Stimulated activated CD4-positive, alpha-beta T cell treated with anti-CD3 and anti-CD28 coated beads, Interleukin-15, amount 100 ng/mL, for 24 hours (primary cell): Measurements from ENCODE around the gene RELT.
A peak's percentile ranks its signal among the peaks of the same experiment; 100 is the strongest.

Experiments
- DNase-seq: peaks from one replicate; pipeline ENCODE4 v3.0.0-alpha.2; 2020

The RELT gene, protein sequence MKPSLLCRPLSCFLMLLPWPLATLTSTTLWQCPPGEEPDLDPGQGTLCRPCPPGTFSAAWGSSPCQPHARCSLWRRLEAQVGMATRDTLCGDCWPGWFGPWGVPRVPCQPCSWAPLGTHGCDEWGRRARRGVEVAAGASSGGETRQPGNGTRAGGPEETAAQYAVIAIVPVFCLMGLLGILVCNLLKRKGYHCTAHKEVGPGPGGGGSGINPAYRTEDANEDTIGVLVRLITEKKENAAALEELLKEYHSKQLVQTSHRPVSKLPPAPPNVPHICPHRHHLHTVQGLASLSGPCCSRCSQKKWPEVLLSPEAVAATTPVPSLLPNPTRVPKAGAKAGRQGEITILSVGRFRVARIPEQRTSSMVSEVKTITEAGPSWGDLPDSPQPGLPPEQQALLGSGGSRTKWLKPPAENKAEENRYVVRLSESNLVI

DNA sequence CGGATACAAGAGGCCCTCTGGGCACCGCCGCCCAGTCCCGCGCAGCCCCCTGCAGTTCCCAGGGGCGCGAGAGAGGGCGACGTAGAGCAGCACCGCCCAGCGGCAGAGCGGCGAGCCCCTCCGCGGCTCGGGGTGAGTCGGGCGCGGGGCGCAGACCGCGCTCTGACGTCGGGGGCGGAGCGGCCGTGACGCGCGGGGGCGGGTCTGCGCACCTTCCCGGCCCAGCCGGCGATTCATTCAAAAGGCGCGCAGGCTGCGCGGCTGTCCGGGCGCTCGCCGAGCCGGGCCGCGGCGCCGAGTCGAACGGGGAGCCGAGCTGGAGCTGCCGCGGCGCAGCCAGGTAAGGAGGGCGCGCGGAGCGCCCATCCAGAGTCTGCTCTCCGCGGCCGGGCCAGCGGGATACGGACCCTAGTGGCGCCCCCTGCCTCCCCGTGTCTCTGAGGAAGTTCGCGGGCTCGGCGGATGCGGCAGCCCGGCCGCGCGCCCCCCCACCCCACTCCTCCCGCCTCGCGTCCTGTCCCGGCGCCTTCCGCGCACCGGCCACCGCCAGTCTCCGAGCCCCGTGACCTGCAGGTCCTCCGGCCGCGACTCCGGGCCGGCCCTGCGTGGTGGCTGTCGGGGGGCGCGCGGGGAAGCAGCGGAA is at the start of gene RELT:
TSS of gene RELT (plus strand) at position 240 of the 643 bp plus-strand sequence. CDS start 12,738 bp downstream, outside the sequence.
- DNase-seq = peak; percentile 93

DNA sequence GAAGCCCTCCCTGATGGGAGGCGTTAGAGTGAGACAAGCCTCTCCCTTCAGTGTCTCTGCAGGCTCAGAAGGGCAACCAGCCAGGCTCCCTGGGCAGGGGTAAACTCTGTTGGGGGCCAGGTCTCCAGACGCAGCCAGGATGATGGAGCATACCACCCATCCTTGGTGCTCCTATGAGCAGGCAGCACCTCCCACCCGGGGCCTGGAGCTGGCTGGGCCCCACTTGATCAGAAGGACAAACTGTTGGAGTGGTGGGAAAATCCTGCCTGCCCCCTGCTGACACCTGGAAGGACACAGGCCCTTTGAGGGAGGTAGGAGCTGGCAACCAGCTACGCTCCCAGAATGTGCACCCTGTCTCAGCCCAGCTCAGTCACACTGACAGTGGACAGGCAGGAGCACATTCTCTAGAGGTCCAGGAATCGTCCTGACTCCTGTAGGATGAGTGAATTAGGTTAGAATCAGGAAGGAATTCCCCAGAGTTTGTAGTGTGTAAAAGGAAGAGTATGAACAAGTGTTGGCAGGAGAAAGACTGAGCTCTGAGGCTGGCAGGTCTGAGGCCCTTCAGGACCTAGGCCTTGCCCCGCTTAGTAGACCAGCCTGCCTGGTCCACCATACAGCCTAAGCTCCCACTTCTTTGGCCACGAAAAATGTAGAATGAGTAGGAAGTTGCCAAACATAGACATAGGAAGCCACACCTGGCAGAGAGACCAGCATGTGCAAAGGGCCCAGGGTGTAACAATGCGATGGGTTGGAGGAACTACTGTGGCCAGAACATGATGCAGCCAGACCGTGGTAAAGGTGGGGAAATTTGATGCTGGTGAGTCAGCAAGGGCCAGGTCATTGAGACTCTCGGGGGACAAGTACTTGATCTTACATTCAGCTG is 49.0 kb upstream of the RELT start:
- DNase-seq = no peak

DNA sequence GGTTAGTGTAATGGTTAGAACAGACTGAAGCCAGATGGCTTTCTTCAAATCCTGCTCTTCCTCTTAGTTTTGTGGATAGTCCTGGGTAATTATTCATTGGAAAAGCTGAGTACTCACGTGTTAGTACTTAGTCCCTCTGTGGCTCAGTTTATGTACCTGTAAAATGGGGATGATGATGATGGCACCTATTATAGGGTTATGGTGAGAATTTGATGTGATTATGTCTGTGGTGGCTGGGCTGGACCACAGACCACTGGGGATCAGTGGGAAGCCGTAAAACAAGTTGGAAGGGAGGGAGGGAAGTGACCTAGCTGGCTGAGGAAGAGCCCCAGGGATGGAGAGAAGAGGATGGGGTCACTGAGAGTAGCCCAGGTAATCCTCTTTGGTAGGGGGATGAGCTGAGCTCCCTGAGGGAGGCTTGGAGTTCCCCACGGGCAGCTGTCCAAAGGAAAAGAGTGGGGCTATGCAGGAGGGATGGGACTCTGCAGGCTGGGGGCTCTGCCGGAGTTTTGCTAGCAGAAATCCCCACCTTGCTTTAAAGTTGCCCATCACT is 48.3 kb upstream of the RELT start:
- no peak for DNase-seq

DNA sequence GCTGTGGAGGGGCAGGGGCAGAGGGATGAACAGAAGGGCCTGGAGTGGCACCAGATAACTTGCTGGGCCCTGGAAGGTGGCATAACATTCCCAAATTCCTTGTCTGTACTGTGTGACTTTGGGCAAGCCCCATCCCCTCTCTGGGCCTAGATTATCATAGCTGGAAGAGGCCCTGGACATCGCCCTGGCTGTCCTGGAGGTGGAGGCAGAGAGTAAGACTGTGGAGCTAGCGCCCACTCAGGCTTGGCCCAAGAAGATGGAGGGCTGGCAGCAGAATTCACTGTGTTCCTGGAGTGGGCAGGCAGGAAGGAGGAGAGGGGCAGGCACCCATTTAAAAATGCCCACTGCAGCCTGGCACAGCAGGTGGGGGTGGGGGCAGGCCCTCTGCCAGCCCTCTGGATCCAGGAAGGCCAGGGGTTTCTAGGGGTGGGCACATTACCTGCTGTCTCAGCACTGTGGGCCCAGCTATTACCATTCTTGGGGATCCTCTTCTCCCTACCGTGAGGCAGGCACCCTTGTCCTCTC is 45.6 kb upstream of the RELT start:
- no peak for DNase-seq

DNA sequence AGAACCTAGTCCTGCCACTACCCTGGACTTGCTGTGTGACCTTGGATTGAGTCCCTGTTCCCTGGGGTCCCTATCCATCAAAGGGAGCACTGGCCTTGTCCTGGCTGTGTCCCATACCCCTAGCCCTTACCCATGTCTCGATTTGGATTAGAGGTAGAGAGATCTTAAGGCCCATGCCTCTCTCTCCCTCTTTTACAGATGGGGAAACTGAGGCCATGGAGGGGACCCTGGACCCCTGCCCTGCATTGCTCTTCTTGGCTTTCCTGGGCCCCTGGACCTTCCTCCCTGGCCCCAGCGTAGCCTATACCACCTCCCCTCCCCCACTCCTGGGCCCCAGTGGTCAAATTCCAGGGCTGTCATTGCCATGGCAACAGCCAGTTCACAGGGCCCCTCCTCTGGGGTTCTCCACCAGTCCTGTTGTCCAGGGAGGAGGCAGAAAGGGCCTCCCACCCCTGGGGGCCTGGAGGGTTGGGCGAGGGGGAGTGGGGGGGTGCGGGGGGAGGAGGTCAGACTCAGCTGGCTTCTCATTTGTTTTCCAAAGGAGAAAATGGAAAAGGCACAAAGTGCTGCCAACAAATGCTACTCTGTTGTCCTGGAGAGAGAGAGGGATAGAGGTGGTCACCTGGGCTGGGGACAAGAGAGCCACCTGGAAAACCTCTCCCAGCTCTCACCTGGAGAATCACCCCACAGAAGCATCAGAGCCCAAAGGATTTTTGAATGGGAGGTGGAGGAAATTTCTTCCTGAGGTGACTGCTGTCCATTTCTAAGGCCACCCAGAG is 44.9 kb upstream of the RELT start:
- DNase-seq = no peak

DNA sequence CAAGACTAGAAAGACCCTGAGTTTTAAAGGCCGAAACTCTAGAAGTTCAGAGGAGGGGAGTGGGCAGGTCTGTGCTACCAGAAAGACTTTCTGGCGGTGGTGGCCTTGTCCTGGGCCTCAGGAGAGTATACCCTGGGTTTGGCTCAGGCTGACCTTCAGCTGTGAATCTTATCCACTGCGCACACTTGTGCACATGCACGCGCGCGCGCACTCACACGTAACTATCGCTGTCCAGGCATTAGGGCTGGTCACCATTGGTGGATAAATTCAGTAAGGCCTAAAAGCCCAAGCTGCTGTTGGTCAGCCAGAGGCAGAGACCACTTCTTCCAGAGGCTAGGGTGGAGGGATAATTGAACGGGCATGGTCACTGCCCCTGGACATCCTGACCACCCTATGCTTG is 43.0 kb upstream of the RELT start:
- no peak for DNase-seq

DNA sequence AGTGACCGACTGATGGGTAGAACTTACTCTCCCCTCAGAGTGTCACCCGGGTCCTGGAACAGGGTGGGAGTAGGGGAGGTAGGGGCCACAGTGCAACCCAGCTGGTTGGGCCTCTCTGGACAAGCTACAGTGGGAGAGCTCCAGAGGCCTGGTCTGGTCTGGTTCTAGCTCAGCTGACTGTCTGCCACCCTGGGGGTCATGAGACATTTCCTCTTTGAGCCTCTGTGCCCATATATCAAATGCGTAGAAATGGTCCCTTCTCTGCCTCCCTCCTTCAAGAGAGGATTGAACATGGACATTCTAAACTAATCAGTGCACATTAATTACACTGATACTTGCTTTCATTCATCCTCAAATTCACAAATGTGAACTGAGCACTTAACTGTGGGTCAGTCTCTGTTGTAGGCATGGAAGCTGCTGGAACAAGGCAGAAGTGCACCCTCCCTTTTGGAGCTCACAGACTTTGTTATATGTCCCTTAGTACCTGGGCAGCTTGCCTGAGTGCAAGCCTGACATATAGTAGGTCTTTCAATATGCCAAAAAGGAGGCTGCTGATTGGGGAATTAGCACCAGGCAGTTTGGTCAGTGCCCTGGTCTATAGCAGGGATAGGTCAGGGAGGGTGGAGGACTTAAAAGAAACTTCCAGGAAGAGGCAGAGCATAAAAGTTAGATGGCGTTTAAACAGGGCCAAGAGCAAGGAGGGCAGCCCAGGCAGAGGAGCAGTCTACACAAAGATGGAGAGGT is 42.4 kb upstream of the RELT start:
- no peak for DNase-seq

DNA sequence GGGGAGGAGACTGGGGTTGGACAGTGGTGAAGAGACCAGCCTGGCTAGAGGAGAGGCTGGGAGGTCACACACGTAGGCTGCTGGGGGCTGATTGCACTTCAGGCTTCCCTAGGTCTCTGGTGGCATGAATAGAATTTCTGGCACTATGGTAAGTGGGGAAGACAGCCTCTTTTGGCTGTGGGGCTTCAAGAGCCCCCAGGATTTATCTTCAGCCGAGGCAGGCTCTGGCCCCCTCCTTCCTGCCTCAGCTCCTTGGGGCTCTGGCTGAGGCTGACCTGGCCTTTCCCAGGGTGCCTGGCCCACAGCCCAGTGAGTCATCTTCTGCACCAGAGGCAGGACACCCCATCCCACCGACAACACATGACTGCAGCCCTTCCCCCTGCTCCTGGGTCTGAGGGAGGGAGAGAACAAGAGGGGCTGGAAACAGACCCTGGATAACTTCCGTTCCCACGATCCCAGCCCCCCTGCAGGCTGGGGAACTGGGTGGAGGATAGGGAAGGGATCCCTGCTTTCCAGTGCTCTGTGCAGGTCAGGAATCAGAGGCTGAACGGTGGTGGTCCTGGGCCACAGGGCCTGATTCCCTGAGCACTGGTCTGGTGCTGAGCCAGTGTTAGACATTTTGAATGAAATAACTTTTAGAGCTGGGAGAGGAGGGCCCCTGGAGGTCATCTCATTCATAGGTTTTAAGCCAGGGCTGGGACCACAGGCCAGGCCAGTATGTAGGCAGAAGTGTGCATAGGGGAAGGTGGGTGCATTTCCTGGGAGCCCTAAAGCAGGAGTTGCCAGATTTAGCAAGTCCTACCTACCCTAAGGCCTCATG is 41.6 kb upstream of the RELT start:
- DNase-seq = no peak

DNA sequence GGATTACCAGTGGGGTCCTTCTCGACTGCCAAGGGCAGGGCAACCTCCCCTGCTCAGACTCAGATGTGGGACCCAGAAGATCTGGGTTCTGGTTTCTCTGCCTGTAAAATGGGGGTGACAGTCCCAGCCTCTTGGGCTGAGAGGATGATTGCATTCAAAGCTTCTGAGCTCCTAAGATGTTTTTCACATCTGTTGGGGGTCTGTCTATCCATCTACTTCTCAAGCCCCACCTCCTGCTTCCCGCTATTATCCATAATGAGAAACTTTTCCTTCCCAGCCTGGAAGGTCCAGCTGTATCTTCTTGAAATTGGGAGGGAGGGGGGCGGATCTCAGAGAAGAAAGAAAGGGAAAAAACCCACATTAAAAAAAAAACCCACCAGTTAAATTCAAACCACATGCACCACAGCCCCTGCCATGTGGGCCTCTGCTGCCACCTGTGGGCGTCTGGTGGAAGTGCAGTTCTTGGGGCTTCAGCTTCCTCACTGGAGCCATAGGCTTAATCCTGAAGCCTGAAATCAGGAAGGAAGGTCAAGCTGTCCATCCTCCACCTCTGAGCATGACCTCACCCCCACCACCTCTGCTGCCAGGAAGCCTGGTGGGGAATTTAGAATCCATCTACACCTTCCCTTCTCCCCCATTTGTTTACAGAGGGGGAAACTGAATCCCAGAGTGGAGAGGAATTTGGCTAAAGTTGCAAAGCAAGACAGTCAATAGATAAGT is 40.8 kb upstream of the RELT start:
- DNase-seq = peak; percentile 83

DNA sequence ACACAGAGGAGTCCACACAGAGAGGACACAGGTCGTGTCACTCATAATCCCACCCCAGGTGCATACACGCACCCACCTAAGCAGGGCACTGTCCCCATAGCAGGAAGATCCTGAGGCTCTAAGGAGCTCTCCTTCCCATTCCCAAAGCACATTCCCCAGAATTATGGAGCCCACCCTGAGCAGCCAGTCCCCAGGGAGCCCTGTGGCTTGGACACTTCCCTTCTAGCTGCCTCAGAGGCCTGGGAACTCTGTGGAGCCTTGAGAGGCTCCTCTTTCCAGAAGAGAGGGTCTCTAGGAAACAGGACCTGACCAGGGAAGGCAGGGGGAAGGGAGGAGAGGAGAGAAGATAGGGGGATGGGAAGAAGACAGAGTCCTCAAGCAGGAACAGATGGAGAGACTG is 38.4 kb upstream of the RELT start:
- DNase-seq = no peak

DNA sequence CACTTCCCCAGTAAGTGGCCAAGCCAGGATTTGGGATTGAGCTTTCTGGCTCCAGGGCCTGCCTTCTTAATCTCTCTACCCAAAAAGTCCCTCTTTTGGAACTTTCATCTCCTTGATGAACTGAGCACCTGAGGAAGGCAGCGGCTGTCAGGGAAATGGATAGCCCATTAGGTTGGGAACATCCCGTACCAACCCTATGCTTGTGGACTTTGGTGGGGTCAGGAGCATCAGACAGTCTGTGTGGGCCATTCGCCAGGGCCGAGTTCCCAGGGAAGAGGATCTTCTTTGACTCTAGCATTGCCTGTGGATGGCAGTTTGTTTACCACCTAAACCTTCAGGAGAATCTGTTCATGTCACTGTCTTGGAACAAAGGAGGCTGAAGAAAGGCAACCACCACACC is 37.9 kb upstream of the RELT start:
- DNase-seq = no peak

DNA sequence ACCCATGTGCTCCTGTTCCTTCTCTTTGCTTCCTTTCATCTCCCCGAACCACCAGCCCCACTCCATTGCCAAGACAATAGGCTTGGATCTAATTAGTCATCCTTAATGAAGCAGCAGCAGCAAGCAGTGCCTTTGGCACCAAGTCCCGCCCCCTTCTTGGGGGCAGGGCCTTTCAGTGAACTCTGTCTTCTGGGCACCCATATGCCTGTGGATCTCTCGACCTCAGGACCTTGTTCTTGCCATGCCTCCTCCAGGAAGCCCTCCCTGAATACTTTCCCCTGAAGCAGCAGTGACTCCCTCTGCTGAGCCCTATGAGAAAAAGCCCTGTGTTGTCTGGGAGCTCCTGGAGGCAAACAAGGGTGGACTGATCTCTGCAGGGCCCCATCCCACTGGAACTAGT is 36.0 kb upstream of the RELT start:
- no peak for DNase-seq

DNA sequence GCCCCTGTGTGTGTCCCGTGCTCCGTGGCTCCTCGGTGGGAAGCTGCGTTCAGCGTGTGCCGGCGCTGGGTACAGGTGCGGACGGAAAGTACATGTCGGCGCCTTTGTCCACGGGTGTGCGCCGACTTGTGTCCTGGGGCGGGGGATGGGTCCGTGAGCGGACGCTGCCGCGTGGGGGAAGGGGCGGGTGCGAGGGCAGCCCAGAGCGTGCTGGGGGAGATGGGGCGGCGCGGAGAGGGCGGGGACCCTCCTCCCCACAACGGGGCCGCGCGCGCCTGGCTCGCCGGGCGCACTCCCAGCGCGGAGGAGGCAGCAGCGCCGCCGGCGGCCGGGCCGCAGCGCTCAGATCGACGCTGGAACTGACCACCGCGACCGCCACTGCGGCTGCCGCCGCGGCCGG is 33.6 kb upstream of the RELT start:
- no peak for DNase-seq

DNA sequence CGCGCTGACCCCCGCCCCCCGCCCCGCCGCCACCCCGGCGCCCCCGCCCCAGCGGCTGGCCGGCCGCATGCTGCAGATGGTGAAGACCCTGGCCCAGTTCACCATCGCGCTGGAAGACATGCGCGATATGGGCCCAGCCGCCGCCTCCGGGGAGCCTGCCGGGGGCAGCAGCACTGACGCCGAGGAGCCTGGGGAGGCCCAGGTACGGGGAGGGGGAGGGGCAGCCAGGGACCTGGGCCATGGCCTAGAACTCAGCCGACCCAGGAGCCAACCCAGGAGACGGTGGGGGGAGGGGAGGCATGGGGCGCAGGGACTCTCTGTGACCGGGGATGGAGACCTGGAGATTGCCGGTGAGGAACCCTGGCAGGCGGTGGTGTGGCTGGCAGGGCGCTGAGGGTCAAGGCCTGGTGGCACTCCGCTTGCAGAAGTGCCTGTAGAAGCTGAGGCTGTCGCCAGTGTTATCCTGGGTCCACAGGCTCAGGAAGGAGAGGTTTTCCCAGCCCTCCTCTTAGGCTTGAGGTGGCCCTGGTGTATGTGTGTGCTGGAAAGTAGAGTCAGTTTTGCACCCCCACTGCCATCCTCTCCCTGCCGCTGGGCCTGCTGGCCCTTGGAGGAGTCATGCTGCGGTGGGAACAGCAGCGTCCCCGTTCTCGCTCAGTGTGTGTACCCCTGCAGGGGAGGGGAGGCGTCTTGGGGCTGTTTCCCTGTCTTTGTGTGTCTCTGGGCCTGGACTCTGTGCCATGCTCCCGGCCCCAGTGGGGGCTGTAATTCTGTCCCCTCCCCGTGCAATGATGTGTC is 32.9 kb upstream of the RELT start:
- no peak for DNase-seq

DNA sequence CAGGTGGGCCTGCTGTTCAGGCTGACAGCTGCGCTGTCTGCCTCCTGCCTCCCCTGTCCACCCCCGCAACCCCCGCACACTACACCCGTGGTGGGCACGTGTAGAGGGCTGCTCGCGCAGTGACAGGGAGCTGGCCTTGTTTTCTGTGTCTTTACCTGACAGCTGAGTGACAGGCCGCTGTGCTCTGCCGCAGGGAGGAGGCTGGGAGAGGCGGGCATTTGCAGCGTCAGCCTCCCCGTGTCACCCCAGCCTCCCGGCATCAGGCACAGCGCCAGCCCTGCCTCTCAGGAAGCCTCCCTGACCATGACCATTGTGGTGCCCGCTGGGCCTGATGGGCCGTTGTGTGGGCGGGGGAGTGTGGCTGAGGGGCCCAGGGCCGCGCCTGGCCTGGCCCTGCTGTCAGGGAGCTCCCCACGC is 32.0 kb upstream of the RELT start:
- DNase-seq = no peak

DNA sequence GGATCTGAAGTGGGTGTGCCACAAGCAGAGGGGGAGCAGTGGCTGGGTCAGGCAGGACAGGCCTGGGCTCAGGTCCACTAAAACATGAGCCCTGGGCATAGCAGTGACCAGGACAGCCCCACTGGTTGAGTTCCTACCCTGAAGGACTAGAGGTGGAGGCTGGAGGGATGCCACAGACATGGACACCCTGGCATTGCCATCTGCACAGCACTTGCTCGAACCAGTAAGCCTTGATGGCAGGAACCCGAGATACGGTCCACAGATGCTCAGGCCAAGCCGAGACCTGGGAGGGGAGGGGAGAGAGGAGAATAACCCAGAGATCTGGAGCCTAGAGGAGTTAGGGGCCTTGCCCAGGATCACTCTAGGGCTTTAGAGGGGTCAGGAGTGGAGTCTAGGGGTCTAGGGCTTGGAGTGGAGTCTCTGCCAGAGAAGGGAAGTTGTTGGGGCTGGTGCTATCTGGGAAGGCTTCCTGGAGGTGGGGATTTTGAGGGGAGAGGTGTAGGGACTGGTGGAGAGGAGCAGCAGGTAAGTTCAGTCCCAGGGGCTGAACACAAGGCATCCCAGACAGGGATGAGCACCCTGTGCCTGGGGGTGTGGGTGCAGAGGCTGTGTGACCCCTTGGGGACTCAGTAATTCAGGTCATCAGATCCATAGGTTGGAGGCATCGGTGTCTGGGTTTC is 30.6 kb upstream of the RELT start:
- DNase-seq = no peak

DNA sequence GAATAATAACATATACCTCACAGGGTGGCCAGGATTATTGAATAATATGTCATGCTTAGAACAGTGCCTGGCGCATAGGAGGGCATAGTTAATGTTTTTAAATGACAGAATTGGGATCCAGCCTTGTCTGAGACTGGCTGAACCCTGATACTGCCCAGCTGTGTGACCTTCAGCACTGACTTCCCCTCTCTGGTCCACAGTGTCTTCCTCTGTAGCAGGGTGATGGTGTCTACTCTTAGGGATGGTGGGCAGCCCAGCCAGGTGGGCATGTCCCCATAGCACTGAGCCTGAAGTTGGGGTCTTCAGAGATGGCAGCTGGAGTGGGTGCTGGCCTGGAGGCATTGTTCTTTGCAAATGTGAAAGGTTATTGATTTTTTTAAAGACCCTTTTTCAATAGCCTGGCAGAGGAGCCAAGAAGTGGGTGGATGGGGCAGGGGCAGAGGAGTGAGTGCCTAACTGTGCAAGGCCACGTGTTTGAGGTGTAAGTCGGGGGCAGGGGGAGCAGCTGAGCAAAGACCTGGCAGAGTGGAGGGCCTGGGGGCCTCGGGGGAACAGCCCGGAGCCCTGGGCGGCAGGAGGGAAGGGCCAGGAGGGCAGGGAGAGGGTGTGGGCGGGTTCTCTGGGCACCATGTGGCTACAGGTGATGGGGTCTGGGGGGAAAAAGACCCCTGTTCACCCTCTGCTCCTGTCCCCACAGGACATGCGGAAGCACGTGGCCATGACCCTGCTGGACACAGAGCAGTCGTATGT is 29.8 kb upstream of the RELT start:
- no peak for DNase-seq

DNA sequence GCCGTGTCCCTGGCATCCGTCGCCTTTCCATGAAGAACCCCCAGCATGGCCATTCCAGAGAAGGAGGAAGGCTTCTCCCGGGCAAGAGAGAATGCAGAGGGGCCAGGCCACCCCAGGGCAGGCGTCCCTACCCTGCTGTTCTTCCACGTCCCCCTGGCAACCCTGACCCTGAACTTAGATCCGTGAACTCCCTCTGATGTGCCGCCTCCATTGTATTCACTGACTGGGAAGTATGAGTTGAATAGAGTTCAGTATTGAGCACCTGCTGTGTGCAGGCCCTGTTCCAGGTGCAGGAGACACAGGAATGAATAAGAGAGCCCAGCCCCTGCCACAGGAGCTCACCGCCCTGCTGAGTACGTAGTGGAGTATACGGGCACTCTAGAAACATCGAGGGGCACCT is 29.1 kb upstream of the RELT start:
- DNase-seq = no peak
